ENCODE measurements around the gene S100A3. TPM values are rescaled to one million over a fixed set of nuclear protein-coding genes. Genes with fewer than 3 reads are reported as not detected.

Gene S100A3
- total RNA-seq, 2 experiments from 2014 or later = not detected

DNA sequence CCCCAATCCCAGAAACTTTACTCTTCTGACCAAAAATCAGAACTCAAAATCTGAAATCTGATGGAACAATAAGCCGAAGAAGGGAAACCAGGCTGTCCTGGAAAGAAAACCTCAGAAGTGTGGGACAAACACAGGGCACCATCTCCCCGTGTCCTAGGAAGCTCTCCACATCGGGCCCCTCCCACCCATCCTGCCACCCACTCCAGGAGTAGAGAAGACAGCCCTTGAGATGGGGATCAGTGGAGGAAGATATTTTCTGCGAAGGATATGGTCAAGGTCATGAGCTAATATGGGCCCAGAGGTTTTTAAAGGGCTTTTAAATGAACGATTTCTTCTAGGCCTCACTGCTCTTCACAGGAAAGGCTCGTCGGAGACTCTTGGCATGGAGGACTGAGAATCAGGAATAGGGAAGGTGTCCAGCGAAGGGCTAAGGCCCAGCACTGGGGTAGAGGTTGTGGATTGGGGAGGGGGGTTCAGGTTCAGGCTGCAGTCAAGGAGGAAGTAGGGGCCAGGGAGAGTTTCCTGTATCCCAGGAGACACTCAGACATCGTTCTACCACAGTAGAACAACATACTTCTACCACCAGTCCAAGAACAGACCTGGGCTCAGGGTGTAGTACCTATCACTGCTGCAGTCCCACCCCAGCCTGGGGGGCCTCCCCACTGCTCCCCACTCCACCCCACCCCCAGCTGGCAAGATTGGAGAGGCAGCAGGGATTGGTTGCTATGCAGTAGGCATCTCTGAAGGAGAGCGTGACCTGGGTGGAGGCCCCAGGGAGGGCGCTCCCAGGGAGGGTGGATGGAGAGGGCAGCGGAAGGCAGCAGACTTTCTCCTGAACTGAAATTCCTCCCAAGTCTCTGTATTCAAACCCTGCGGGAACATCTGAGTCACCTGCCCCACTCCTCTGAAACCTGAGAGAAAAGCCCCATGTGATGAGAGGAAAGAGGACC, 7.1 kb downstream of the S100A3 start:
- ChIA-PET CTCF (interaction anchor here (1.8 to 4.5 kb wide), 3 partner anchors 8 to 27 kb away, joined by 5 to 66 read pairs (median 17); partner anchors contain the start of gene S100A6), POLR2A (no interaction called here)

DNA sequence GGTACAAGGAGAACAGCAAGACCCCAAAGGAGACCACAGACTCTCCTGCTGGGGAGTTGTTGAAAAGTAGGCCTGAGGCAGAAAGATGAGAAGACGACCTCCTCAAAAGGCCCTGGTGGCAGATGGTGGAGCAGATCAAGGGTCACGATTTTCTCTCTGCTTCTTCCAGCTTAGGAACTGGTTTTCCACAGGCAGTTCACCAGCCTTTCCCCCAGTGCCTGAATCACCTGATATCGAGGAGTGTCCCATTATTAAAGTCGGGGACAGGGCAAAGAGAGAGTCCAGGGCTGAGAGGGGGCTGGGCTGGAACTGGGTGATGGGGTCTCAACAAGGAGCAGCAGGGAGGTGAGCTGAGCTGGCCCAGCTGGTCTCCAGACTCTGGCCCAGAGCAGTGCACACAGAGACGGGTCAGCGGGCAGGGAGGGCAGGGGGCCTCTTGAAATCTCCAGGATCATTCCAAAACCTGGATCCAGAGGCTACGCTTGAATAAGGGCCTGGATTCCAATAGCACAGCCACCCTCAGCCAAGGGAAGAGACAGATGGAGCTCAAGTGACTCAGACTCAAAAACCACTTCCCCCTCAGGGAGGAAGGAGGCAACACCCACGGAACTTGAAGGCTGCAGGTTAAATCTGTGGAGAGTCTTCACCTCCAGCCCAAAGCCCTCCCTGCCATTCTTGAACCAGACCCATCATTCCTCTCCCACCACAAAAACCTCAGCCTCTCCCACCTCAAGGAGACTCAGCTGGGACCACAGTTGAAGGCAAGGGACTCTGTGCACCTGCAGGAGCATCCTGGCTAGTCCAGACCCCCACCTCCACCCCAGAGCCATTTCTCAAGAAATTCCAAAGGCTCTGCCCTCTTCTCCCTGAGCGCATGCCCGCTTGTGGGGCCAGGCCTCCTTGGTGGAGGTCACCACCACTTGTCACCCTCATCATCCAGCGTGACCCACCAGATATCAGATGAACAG, 8.4 kb downstream of the S100A3 start, which contains the start of gene S100A5:
S100A5 (minus strand) TSS at position 541 of the 968 bp plus-strand sequence. CDS start 743 bp downstream, outside the sequence.
- ChIA-PET POLR2A (interaction anchor here (1.4 kb wide), 1 partner anchor 10 kb away, joined by 3 read pairs; no protein-coding TSS in a partner anchor), CTCF (interaction anchor here (0.7 to 2.6 kb wide), 3 partner anchors 9 to 28 kb away, joined by 3 to 17 read pairs (median 5); no protein-coding TSS in a partner anchor)

GRCh38 chr1:153539395-153540093, 9.5 kb downstream of the S100A3 start:
- POLR2A ChIA-PET = no interaction called here
- CTCF ChIA-PET = interaction anchor here (0.7 to 2.6 kb wide), 2 partner anchors 27 to 30 kb away, joined by 3 to 17 read pairs; no protein-coding TSS in a partner anchor

- ChIA-PET CTCF (no interaction called here), POLR2A (no interaction called here)
Measured at GRCh38 chr1:153538315-153538821, 10.7 kb downstream of the S100A3 start.

DNA sequence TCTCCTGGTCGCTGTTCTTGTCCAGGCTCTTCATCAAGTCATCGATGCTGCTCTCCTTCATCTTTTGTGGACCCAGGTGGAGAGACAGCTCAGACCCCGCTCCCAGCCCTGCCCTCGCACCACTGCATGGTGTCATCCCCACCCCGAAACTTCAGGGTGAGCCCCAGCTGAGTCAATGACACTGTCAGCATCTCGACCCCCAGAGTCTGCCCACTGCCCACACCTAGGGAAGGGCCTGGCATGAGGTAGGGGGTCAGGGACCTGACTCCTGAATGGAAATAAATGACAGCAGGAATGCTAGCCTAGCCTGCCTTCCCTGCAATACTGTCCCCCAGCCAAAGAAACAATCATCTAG, 11.7 kb downstream of the S100A3 start:
- CTCF ChIA-PET = interaction anchor here (1.2 kb wide), 1 partner anchor 31 kb away, joined by 6 read pairs; no protein-coding TSS in a partner anchor
- POLR2A ChIA-PET = interaction anchor here (2.7 kb wide), 1 partner anchor 29 kb away, joined by 8 read pairs; no protein-coding TSS in a partner anchor

- ChIA-PET CTCF (interaction anchor here (1.2 to 5.5 kb wide), 4 partner anchors 8 to 98 kb away, joined by 6 to 66 read pairs (median 10); partner anchors contain the start of genes CHTOP and S100A4), POLR2A (interaction anchor here (2.3 to 2.8 kb wide), 3 partner anchors 8 to 31 kb away, joined by 8 to 29 read pairs (median 9); partner anchors contain the start of gene S100A4)
Measured at GRCh38 chr1:153536671-153537375, 12.2 kb downstream of the S100A3 start.

DNA sequence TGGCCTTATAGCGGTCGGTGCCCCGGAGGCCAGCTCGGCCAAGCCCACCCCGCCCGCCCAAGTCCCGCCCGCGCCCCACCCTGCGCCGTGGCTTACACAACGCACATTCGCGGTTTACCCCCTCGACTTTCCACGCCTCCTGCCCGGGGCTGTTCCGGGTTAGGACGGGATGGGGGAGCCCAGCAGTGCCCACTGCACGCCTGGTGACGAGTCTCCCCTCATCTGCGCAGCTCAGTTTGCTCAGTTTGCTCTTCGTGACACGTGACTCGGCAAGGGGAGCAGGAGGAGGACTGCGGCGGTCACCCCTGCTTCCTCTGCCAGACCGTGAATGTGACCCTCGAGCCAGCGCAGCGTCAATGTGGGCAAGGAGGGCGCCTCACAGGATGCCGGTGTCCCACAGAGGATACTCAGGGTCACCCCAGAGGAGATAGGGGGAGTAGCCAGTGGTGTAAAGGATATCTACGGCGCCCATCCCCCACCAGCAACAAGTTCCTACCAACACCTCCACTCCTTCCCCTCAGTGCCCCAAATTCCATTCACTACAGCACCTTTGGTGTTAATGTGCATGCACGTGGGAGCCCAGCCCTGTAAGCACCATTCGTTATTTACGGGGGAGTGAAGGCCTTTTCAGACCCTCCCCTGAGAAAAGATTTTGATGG, 12.9 kb downstream of the S100A3 start:
- POLR2A ChIA-PET = interaction anchor here (0.5 to 2.8 kb wide), 8 partner anchors 9 to 98 kb away, joined by 3 to 29 read pairs (median 7); partner anchors contain the start of genes CHTOP and S100A4
- CTCF ChIA-PET = interaction anchor here (1.7 to 5.6 kb wide), 6 partner anchors 8 to 98 kb away, joined by 4 to 124 read pairs (median 28); partner anchors contain the start of genes CHTOP and S100A4

DNA sequence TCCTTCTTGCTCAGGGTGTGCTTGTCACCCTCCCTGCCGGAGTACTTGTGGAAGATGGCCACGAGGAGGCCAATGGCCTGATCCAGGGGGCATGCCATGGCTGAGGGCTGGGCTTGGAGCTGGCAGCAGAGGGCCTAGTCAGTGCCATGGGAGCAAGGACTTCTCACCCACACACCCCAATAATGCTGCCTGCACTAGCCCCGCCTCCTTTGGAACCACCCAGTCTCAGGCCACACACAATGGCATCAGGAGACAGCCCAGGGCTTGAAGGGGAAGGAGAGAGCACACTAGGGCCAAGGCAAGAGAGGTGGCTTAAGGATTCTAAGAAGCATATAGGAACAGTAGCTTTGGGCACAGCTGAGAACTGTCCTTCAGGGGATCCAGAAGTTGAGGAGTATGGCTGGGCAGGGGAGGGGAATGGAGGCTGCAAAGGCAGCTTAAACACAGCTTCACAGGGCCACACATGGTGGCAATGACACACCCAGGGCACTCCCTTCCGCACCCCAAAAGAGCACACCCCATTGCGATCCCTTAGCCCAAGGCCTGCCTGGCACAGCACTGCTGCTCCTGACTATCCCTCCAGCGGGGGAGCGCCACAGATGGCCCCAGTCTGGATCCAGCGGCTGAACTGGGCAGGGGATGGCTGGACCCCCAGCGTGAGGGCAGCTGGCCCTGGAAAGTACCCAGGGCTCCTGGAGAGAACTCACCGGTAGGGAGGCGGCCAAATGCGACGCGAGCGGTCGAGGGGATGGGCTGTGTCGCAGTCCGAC, 13.6 kb downstream of the S100A3 start, which contains the start of gene S100A6:
S100A6 (minus strand) TSS at position 750 of the 770 bp plus-strand sequence; CDS start at position 98, 652 bp downstream.
- ChIA-PET POLR2A (interaction anchor here (0.5 to 2.8 kb wide), 9 partner anchors 9 to 99 kb away, joined by 3 to 29 read pairs (median 6); partner anchors contain the start of genes CHTOP and S100A4), CTCF (interaction anchor here (1.7 to 5.6 kb wide), 6 partner anchors 9 to 99 kb away, joined by 4 to 124 read pairs (median 28); partner anchors contain the start of genes CHTOP and S100A4)

- ChIA-PET POLR2A (interaction anchor here (0.6 to 2.8 kb wide), 6 partner anchors 10 to 99 kb away, joined by 3 to 29 read pairs (median 8); partner anchors contain the start of genes CHTOP and S100A4), CTCF (interaction anchor here (1.7 to 5.6 kb wide), 6 partner anchors 9 to 100 kb away, joined by 4 to 124 read pairs (median 28); partner anchors contain the start of genes CHTOP and S100A4)
Measured at GRCh38 chr1:153534925-153535241, 14.2 kb downstream of the S100A3 start.

DNA sequence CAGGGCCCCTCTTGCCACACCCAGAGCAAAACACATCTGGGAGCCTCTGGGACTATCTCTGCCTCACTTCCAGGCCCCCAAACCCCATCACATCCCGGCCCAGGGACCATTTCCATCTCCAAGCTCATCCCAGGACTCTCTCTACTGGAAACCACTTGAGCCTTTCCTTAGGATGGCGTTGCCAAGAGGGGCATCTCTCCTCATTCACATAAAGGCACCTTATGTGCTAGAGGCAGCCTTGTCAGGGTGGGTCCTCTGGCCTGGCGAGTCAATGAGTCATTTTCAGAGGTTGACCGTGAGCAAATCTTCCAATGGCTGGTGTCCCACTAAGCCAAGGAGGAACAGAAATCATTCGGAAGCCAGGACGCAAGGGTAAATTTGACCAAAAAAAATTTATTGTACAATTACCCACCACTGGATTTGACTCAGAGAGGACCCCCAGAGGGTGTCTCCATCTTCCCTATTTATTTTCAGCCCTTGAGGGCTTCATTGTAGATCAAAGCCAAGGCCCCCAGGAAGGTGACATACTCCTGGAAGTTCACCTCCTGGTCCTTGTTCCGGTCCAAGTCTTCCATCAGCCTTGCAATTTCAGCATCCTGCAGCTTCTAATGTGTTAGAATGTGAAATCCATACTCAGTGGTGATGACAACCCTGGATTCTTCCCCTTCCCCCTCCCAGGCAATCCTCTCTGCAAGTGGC, 14.7 kb downstream of the S100A3 start:
- POLR2A ChIA-PET = interaction anchor here (0.6 to 3.1 kb wide), 7 partner anchors 10 to 100 kb away, joined by 3 to 29 read pairs (median 9); partner anchors contain the start of genes CHTOP and S100A4
- CTCF ChIA-PET = interaction anchor here (1.0 to 5.6 kb wide), 7 partner anchors 10 to 100 kb away, joined by 4 to 124 read pairs (median 12); partner anchors contain the start of genes CHTOP and S100A4

- CTCF ChIA-PET = interaction anchor here (0.8 to 5.6 kb wide), 13 partner anchors 11 to 202 kb away, joined by 3 to 124 read pairs (median 5); partner anchors contain the start of genes S100A2 and S100A4
- POLR2A ChIA-PET = interaction anchor here (1.5 to 3.1 kb wide), 3 partner anchors 11 to 38 kb away, joined by 4 to 23 read pairs (median 4); partner anchors contain the start of gene S100A4
Measured at GRCh38 chr1:153533689-153534201, 15.3 kb downstream of the S100A3 start.

DNA sequence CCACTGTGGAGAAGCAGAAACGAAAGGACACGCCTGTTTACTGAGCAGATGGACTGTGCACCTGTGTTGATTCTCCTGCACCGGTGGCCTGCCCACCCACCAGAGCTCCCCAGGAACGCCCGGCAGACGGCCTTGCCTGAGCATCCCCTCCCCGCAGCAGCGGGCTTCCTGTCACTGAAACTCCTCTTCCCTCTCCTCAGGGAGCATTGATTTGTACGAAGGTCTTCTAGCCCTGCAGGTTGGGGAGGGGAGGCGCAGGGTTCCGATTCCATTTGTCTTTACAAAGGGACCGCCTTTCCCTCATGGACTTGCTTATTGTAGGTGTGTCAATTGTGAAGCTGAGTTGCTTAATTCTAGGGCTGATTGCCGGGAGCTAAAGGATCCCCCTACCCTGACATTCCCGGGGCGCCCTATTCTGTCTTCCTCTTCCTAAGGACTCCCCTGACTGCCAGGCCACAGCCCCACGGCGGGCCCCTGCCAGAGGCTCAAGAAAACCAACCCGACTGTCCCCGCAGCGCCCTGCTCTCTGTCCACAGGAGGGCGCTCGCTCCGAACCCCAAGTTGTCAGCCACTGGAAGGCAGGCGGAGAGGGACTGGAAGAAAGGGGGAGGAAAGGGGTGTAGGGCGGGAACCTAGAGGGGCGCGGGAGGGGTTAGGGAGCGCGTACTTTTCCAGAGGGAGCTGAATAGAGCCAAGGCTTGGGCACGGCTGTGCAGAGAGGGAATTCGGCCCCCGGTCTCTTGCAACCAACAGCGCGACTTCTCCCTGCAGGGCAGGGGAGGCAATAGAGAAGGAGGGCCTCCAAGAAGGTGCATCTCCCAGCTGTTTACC, 16.1 kb downstream of the S100A3 start:
- ChIA-PET CTCF (interaction anchor here (0.8 to 5.6 kb wide), 18 partner anchors 8 to 203 kb away, joined by 3 to 124 read pairs (median 5); partner anchors contain the start of genes S100A2, S100A4 and S100A5), POLR2A (interaction anchor here (1.4 to 3.1 kb wide), 5 partner anchors 12 to 102 kb away, joined by 4 to 23 read pairs (median 5); partner anchors contain the start of genes CHTOP and S100A4)

GRCh38 chr1:153532181-153532580, 16.9 kb downstream of the S100A3 start:
- ChIA-PET POLR2A (interaction anchor here (0.7 to 3.1 kb wide), 5 partner anchors 12 to 102 kb away, joined by 3 to 23 read pairs (median 5); partner anchors contain the start of genes CHTOP and S100A4), CTCF (interaction anchor here (0.9 to 5.6 kb wide), 11 partner anchors 9 to 45 kb away, joined by 3 to 124 read pairs (median 6); partner anchors contain the start of genes S100A2, S100A4 and S100A5)

Data from activated CD8-positive, alpha-beta memory T cell treated with anti-CD3 and anti-CD28 coated beads for 36 hours (primary cell).